SH-SY5Y (cell line): ENCODE results near the gene CCDC185.

Experiments used
- GATA2 ChIP-seq: IDR thresholded peaks from 2 replicates; pipeline ENCODE4 v1.6.1; 2011; ENCODE audit warnings: mild to moderate bottlenecking, low read depth, low read length
- GATA3 ChIP-seq: IDR thresholded peaks from 2 replicates; pipeline ENCODE4 v1.6.1; 2011; ENCODE audit warnings: low read depth, mild to moderate bottlenecking, low read length, moderate library complexity

GRCh38 chr1:223394706-223395105 is 1.5 kb downstream of the CCDC185 start:
- TF ChIP-seq GATA3 (no peak), GATA2 (no peak)
